ENCODE results near the gene LRMDA. TPM values are rescaled to one million over a fixed set of nuclear protein-coding genes. Genes with fewer than 3 reads are reported as not detected.

Gene LRMDA
- total RNA-seq, 1 experiment from 2014 or later: 4.8 TPM

DNA sequence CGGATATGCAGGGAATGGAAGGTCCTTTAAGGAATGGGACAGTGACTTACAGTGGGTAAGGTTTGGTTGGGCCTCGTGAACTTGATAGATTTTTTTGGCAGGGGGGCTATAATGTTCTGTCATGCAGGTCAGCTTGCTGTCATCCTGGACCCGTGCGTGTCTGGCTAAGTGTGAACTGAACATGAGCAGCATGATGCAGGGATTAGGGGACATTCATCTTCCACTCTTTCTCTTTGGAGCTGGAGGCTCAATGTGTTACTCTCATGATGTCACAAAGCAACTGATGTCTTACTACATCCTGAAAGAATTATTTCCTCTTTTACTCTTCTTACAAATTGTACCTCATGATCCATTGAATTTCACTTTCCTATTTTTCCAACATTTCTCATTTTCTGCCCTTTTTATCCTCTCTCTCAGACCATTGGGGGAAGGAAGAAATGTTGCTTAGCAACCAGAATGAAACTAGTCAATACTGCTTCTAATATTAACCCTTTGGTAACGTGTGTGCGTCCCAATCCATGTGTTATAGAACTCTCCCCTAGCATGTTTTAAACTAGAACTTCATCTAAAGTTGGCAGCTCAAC is 549.1 kb downstream of the LRMDA start:
- Histone ChIP-seq H3K36me3 (ENCODE audit: control insufficient read depth in 1 of 2, insufficient read depth in 2 of 2, low read length in 2 of 2) (no peaks in the 10 kb centered on the region), H3K27ac (ENCODE audit: low read depth, low read length) (no peak overlapping the region), H3K27me3 (ENCODE audit: insufficient read depth, low read length) (no peaks in the 10 kb centered on the region), H3K9ac (ENCODE audit: low read length) (no peak overlapping the region), H3K9me2 (ENCODE audit: insufficient read depth) (no peaks in the 10 kb centered on the region), H4K20me1 (ENCODE audit: insufficient read depth) (no peaks in the 10 kb centered on the region), H3K79me2 (ENCODE audit: insufficient read depth, low read length) (no peaks in the 10 kb centered on the region), H2AFZ (ENCODE audit: low read depth, low read length, poor library complexity, severe bottlenecking) (no peak overlapping the region), H3K4me3 (replicated peaks in 1 of 2; ENCODE audit: low read depth in 1 of 2, low read length in 2 of 2) (no peak overlapping the region), H3K4me2 (ENCODE audit: low read length) (no peak overlapping the region), H3K4me1 (ENCODE audit: control insufficient read depth in 1 of 2, insufficient read depth in 2 of 2, low read length in 2 of 2) (no peaks in the 10 kb centered on the region), H3K9me3 (ENCODE audit: control insufficient read depth in 1 of 2, insufficient read depth in 1 of 2, low read depth in 1 of 2, low read length in 2 of 2) (no peaks in the 10 kb centered on the region)
- no peak for ATAC-seq
- TF ChIP-seq ZFX (IDR thresholded peaks at IDR 0.05): no peak
- TF ChIP-seq, protein P1, sequence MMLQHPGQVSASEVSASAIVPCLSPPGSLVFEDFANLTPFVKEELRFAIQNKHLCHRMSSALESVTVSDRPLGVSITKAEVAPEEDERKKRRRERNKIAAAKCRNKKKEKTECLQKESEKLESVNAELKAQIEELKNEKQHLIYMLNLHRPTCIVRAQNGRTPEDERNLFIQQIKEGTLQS (IDR thresholded peaks at IDR 0.05): no peak
- TF ChIP-seq, protein P2, sequence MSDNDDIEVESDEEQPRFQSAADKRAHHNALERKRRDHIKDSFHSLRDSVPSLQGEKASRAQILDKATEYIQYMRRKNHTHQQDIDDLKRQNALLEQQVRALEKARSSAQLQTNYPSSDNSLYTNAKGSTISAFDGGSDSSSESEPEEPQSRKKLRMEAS (IDR thresholded peaks at IDR 0.05): no peak
- TF ChIP-seq EZH2phosphoT487 (IDR thresholded peaks at IDR 0.05; ENCODE audit: borderline replicate concordance): no peak
- TF ChIP-seq, protein P3, sequence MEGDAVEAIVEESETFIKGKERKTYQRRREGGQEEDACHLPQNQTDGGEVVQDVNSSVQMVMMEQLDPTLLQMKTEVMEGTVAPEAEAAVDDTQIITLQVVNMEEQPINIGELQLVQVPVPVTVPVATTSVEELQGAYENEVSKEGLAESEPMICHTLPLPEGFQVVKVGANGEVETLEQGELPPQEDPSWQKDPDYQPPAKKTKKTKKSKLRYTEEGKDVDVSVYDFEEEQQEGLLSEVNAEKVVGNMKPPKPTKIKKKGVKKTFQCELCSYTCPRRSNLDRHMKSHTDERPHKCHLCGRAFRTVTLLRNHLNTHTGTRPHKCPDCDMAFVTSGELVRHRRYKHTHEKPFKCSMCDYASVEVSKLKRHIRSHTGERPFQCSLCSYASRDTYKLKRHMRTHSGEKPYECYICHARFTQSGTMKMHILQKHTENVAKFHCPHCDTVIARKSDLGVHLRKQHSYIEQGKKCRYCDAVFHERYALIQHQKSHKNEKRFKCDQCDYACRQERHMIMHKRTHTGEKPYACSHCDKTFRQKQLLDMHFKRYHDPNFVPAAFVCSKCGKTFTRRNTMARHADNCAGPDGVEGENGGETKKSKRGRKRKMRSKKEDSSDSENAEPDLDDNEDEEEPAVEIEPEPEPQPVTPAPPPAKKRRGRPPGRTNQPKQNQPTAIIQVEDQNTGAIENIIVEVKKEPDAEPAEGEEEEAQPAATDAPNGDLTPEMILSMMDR (IDR thresholded peaks at IDR 0.05 in 2 of 3, conservative IDR thresholded peaks at IDR 0.05 in 1 of 3; ENCODE audit: borderline replicate concordance in 1 of 3, insufficient read depth in 1 of 3, low read depth in 2 of 3, low read length in 2 of 3): no peak
- no peak for TF ChIP-seq EZH2 (IDR thresholded peaks at IDR 0.05)
- TF ChIP-seq YY1 (IDR thresholded peaks at IDR 0.05; ENCODE audit: extremely low read depth, insufficient replicate concordance, low read depth, low read length): no peak
- TF ChIP-seq SRF (IDR thresholded peaks at IDR 0.05; ENCODE audit: low read depth): no peak
- TF ChIP-seq CBX3 (IDR thresholded peaks at IDR 0.05; ENCODE audit: low read depth): no peak
- TF ChIP-seq ZBTB33 (IDR thresholded peaks at IDR 0.05; ENCODE audit: extremely low read depth, insufficient replicate concordance, low read length): no peak
- no peak for TF ChIP-seq CEBPB (IDR thresholded peaks at IDR 0.05; ENCODE audit: low read depth)
- no peak for TF ChIP-seq ELF1 (IDR thresholded peaks at IDR 0.05; ENCODE audit: borderline replicate concordance, low read depth)
- no peak for TF ChIP-seq SP1 (IDR thresholded peaks at IDR 0.05; ENCODE audit: low read depth)
- no peak for TF ChIP-seq POLR2A (IDR thresholded peaks at IDR 0.05; ENCODE audit: borderline replicate concordance, extremely low read depth, insufficient read depth, insufficient read length)
- TF ChIP-seq EGR1 (IDR thresholded peaks at IDR 0.05; ENCODE audit: low read depth): no peak
- intact Hi-C loops (cut with micrococcal nuclease): no loop called here
- no TSS peak for BruUV-seq (replicated peaks)
- DNase-seq (ENCODE audit: low read depth, low spot score): no peak
- ChIA-PET POLR2A (no interaction called here), RAD21 (ENCODE audit: low non-redundant PET in 1 of 2, low total read pairs in 2 of 2, uncharacterized antibody in 2 of 2, unreplicated experiment in 2 of 2) (no interaction called here), CTCF (no interaction called here)

All from HCT116 (cell line).